Stimulated activated CD8-positive, alpha-beta memory T cell treated with anti-CD3 and anti-CD28 coated beads, Interleukin-15, amount 100 ng/mL, for 1 hour (primary cell): ENCODE data around the gene PRAME.
"Not testable (repeated sequence)": the region's sequence is repeated elsewhere in the genome, so short reads cannot be mapped to it uniquely, and the experiment has no call there.

ENCODE experiments used
- DNase-seq: peaks from one replicate; pipeline ENCODE4 v3.0.0-alpha.2; 2020; ENCODE audit warnings: low read depth

Gene PRAME, protein sequence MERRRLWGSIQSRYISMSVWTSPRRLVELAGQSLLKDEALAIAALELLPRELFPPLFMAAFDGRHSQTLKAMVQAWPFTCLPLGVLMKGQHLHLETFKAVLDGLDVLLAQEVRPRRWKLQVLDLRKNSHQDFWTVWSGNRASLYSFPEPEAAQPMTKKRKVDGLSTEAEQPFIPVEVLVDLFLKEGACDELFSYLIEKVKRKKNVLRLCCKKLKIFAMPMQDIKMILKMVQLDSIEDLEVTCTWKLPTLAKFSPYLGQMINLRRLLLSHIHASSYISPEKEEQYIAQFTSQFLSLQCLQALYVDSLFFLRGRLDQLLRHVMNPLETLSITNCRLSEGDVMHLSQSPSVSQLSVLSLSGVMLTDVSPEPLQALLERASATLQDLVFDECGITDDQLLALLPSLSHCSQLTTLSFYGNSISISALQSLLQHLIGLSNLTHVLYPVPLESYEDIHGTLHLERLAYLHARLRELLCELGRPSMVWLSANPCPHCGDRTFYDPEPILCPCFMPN

DNA sequence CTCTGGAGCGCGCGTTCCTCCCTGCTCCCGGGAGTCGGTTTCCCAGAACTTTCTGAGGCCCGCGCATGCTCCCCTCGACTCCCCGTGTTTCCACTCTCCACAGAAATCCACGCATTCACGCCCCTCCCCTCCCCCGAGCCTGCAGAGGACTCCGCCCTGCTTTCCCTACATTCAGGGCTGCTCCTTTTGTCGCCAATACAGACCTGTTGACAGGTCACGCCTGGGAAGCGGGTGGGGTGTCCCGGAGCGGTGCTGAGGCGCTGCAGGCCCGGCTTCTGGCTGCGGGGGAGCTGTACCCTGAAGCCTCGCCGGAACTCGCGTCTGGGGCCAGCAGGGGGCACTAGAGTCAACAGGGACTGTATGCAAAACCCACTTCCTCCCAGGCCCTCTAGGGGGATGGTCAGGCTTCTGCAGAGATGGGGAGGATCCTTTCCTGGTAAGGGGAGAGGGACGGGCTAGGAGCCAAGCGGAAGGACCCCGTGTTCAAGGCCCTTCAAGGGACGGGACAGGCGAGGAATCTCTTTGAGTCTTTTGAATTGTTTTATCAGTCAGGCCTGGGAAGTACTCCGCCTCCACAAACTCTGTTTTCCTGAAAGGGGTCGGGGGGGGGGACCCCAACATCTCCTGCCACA lies at the start of gene PRAME:
Gene PRAME, minus strand, starts transcription at position 294 of the 632 bp plus-strand sequence. CDS start 2,433 bp downstream, outside the sequence.
- peak; percentile 28 for DNase-seq

DNA sequence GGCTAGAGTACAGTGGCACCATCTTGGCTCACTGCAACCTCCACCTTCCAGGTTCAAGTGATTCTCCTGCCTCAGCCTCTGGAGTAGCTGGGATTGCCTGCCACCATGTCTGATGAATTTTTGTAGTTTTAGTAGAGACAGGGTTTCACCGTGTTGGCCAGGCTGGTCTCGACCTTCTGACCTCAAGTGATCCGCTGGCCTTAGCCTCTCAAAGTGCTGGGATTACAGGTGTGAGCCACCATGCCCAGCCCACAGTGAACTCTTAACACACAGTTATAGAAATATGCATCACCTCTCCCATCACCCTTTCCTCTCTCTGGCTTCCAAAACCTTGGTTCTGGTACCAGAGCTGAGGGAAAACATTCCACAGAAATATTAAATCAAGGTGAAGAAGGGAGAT lies 49.0 kb upstream of the PRAME start:
- DNase-seq, result not testable (repeated sequence)

DNA sequence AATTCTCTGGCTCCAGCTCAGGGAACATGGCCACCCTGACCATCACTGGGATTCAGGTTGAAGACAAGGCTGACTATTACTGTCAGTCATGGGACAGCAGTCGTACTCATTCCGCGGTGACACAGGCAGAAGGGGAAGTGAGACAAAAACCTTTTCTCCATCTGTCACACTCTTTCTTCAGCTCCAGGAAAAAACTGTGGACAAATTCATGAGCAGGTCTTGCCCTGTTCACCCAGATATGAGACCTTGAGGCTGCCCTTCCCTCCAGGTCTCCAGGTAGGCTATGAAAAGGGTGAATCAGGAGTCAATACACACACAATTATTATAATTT lies 46.0 kb upstream of the PRAME start:
- no peak for DNase-seq

DNA sequence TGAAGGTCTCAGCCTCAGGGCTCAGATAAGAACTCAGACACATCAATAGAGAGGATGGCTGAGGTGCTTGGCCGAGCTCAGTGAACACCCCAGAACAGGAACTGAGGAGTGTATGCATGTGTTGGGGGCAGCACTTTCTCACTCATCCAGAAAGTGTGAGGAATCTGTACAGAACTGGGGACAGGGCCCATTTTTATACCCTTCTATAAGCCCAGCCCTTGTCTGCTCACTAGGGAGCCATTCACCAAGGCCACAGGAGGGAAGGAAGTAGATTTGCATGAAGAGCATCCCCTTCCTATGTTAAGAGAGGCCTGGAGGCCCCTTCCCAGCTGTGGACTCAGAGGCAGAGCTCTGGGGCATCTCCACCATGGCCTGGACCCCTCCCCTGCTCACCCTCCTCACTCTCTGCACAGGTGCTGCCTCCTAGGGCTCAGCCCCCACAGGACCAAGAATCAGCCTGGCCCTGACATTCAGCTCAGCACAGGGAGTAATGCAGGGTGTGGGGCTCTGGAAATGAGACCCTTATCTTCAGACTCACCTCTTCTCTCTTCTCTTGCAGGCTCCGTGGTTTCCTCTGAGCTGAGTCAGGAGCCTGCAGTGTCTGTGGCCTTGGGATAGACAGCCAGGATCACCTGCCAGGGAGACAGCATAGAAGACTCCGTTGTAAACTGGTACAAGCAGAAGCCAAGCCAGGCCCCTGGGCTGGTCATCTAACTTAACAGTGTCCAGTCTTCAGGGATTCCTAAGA lies 45.4 kb upstream of the PRAME start:
- no peak for DNase-seq

DNA sequence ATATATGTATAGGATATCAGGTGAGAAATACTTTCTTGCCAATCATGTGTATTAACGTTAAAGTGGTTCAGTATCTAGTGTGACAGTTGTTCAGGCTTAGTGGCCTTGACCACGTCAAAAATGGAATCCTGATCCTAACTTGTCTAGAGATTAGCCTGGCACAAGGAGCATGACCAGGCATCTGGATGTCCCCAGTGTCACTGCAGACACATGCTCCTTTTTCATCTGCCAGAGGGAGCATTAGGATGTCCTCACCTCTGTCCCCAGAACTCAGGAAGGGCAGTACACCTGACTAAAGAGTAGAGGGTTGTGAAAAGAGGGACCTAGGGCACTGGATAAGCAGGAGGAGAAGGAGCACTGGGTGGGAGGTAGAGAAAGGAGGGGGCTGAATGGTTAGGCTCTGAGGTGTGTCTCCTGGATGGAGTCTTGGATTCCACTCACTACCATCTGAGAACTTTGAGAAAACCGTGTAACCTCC lies 44.4 kb upstream of the PRAME start:
- DNase-seq, result no peak

DNA sequence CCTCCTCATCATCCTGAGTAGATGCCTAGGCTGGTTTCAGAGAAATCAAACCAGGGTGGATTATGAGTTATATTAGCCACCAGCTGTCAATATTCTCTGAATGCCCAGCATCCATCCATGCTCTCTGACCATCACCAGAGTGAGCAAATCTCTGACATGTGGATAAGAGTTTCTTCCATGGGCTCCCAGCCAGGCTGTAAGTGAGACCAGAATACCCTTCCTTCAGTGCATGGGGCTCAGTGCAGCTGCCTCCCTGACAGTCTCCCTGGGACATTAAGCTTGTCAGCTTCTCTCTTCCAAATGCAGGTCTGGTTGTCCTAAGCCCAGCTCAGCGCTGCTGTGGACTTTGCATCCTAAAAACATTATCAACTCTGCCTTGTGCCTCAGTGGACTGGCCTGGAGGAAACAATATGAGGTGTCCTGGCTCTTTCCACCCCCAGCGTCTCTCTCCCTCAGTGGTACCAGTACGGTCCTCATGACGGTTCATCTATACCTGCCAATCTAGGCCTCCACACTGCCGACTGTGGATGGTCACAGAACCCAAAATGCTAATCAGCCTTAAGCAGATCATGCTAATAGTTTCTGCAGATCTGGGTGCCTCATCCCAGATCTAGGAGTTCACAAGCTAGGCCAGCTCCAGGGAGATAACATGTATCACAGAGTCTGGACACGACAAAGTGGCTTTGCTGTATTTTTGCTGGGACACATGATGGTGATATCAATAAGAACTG lies 41.6 kb upstream of the PRAME start:
- DNase-seq, result no peak

DNA sequence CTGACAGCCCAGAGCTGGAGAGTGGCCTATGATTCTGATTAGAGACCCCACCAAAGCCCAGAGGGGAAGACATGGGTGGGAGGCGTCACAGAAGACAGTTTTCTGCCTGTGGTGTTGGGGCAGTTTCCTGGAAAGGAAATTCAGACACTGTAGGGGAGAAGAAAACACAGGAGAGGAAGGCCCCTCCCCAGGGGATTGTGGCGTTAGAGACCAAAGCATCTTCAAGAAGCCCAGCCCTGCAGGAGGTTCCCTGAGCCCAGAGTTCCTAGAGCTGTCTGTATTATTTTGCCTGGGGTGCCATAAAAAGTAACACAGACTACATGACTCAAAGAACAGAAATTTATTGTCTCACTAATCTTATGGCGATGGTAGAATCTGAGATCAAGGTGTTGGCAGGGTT lies 40.2 kb upstream of the PRAME start:
- no peak for DNase-seq

DNA sequence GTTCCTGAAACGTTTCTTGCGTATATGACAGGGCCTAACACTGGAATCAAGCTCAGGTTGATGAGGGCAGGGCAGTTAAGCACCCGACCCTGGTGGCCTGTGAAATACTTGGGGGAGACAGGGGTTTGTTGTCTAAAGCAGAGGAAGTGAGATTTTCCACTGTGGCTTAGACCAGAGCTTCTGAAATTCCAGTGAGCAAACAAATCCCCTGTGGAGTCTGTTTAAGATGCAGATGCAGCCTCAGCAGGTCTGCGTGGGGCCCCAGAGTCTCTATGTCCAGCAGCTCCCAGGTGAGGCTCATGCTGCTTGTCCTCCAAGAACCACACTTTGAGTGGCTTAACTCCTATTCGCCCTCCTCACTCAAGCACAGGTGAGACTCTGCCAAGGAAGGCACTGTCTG lies 39.1 kb upstream of the PRAME start:
- DNase-seq, result no peak

DNA sequence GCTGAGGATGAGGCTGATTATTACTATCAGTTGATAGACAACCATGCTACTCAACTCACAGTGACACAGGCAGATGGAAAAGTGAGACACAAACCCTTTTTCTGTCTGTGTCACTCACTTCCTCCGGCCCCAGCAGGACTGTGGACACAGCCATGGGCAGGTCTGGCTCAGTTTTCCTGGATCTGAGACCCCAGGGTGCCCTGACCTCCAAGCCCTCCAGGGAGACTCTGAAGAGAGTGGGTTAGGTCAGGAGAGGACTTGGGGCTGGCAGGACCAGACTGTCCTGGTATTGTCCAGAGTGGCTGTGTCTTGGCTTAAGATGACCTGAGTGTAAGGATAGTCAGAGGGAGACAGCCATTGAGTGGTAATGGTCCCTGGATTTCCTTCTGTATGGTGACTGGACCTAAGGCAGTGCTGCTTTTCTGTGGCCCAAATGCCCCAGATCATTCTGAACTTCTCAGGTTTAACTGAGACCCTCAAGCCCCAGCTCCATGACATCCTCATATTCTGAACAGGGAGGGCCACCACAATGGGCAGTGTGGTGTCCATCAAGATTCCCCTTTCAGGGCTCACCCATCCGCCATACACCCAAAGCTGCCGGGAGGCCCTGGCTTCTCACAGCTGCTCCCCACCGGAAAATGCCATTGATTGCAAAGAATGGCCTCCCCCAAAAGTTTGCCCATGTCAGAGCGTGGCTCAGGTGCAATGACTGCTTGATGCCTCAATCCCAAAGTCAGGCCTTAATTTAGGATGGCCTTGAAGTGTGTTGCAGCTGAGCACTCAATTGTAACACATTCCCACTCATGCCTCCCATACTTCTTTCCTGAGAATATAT lies 36.2 kb upstream of the PRAME start:
- DNase-seq, result no peak

DNA sequence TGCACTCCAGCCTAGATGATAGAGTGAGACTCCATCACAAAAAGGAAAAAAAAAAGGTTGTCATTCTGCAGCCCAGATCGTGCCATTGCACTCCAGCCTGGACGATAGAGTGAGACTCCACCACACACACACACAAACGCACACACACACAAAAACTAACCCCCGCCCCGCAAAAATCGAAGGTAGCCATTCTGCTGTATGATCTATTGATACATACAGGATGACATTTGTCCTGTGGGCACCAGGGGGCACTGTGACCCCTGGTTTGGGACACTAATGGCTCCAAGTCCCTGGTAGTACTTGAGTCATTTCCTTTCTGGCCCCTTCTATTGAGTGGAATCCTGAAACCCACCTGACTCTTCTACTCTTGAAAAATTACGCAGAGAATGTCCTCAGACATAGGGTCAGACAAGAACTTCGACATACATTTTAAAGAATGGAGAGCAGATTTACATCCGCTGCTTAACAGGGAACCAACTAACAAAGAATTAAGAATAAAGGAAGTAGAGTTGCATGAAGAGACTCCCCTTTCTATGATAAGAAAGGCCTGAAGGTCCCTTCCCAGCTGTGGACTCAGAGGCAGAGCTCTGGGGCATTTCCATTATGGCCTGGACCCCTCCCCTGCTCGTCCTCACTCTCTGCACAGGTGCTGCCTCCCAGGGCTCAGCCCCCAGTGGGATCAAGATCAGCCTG lies 35.0 kb upstream of the PRAME start:
- DNase-seq, result peak; percentile 4

DNA sequence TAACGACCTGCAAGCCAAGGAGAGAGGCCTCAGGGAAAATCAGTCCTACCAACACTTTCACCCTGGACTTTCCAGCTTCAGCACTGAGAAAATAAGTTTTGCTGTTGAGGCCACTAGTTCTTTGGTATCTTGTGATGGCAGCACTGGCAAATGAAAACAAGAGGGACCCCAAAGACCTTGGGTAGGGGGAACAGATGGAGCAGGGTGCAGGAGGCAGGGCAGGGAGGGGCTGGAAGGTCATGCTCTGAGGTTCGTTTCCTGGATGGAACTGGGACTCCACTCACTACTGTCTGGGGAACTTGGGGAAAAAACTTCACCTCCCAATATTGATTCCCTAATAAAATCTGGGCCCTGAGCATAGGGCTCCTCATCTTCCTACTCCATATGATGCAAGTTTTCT lies 34.2 kb upstream of the PRAME start:
- no peak for DNase-seq

DNA sequence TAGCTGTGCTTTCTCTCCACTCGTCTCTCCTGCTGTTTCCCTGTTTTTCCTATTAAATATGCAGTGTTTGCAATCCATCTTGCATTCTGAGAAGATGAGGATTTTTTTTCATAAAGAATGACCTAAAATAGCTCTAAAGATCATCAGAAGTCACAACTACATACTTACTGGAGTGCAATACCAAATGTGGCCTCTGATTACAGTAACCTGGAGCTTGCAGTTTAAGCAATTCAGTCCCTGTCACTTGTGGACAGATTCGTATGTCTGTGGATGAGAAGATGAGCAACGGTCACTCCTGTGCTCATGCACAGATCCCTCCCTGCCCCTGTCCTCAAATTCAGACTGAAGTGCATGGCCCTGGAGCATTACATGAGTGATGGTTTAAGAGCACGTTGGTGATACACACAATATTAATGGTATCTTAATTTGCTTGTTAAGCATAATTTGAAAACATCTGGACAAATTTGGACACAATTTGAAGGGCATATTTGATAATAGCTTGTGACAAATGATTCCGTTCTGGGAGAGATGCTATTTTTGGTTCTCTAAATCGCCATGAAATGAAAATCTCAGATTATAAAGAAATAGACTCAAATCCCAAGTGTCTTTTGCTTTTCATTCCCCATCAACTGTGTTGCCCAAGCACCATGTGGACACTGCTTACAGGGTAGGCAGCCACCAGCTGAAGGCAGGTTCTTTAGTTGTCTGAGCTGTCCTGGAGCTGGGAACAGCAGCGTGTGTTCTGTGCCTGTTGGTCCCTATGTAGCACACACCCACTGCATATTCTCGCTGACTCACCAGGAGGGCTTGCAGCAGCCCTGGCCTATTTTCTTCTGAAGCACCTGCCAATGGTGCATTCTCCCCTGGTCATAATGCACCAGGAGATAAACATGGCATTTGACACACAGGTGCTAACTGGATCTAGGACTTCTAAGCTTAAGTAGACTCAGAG lies 32.6 kb upstream of the PRAME start:
- DNase-seq, result no peak

DNA sequence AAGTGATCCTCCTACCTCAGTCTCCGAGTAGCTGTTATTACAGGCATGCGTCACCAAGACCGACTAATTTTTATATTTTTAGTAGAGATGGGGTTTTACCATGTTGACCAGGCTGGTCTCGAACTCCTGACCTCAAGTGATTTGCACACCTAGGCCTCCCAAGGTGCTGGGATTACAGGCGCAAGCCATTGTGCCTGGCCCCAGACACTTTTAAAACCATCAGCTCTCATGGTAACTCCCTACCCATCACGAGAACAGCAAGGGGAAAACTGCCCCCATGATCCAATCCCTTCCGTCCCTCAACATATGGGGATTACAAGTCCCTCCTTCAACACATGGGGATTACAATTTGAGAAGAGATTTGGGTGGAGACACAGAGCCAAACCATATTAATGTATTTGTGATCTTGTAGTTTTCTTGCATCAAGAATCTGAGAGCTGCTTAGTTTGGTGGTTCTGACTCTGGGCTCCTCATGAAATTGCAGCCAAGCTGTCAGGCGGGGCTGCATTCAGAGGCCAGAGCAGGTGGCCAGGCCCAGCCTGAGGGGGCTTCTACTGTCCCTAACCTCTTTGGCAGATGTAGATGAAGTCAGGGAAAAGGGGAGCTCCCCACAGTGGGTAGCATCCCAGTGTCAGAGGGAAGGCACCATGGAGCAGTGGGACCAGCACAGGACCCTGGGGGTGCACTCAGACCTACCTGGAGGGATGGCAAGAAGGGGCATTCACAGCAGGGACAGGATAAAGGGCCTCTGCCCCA lies 31.2 kb upstream of the PRAME start:
- DNase-seq, result no peak

DNA sequence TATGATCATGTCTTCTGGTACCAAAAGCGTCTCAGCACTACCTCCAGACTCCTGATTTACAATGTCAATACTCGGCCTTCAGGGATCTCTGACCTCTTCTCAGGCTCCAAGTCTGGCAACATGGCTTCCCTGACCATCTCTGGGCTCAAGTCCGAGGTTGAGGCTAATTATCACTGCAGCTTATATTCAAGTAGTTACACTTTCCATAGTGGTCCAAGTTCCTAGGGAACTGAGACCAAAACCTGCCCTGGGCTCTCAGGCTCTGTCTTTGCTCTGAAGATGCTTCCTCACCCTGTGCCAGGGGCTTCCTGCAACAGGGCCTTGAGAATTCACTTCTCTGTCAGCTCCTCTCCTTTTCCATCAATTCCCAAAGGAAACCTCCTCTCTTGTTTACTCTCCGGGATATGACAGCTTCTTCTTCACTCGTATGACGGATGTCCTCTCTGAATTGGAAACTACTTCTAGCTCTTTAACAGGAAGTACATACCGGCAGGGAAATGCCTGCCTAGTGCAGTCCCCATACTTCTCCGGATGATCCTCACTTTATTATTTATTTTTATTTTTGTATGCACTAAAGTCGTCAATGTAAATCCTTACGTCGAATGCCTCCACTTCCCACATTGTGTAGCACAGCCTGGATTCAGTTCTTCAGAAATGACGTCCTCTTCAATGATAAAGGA lies 29.6 kb upstream of the PRAME start:
- DNase-seq, result no peak

DNA sequence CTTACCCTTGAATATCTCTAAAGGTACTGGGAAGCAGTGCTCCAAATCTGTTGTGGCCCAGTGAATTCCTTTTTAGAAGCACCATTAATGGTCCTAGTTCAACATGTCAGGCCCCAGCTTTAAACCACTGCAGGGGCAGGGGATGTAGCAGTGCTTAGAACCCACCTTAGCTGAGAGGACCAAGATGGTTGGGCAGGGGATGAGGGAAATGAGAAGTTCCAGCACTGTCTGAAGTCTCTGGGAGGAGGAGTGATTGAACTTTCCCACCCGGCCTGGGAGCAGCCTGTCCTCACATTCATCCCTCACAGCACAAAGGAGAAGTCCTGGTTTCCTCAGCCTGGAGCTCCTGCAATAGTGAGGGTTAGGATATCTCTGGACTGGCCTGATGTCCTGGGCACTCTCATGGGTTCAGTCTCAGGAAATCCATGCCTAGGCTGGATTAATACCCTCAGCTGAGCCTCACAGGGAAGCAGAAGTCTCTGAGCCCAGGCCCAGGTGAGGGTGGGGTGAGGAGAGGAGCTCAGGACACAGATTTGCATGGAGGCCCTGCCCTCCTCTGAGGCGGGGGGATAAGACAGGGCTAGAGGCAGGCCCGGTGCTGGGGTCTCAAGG lies 28.6 kb upstream of the PRAME start:
- no peak for DNase-seq

DNA sequence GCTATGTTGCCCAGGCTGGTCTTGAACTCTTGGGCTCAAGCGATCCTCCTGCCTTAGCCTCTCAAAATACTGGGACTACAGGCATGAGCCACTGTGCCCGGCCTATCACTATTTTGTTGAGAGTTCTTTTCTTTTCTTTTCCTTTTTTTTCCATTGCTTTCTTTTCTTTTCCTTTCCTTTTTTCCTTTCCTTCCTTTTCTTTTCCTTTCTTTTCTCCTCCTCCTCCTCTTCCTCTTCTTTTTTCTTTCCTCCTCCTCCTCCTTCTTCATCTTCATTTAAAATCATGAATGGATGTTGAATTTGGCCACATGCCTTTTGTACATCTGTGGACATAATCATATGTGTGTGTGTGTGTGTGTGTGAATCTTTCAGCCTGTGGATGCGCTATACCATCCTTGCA lies 25.7 kb upstream of the PRAME start:
- no peak for DNase-seq

DNA sequence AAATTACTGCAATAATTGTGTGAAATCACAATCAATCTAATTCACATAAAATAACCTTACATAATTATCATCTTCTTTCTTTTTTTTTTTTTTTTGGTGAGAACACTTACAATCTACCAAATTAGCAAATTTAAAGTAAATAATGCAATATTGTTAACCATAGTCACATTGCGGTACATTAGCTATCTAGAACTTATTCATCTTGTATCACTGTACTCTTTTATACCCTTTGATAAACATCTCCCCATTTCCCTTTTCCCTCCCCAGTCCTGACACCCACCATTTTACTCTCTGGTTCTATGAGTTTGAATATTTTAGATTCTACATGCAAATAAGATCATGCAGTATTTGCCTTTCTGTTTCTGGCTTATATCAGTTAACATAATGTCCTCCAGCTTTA lies 24.0 kb upstream of the PRAME start:
- no peak for DNase-seq

DNA sequence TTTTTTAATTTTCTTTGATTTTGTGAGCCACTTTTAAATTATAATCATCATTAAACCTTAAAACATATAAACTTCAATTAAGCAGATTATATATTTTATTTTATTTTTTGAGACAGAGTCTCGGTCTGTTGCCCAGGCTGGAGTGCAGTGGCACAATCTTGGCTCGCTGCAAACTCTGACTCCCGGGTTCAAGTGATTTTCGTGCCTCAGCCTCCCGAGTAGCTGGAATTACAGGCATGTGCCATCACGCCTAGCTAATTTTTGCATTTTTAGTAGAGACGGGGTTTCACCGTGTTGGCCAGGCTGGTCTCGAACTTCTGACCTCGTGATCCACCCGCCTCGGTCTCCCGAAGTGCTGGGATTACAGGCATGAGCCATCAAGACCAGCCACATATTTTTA lies 22.5 kb upstream of the PRAME start:
- not testable (repeated sequence) for DNase-seq
